Measurements from ENCODE around the gene SHISA4.

- TF ChIP-seq CTCF (IDR thresholded peaks at IDR 0.05), result no peak
- TF ChIP-seq EZH2 (IDR thresholded peaks at IDR 0.05; ENCODE audit: borderline replicate concordance, insufficient read depth, low read depth, low read length, poor library complexity, severe bottlenecking), result no peak
Observed at GRCh38 chr1:201904579-201904978, 15.9 kb downstream of the SHISA4 start.
